Measurements from ENCODE around the gene HIPK1.
"Not testable (repeated sequence)": the region's sequence is repeated elsewhere in the genome, so short reads cannot be mapped to it uniquely, and the experiment has no call there.

The HIPK1 gene

GRCh38 chr1:113946678-113947387 is 17.7 kb downstream of the HIPK1 start:
- no peak overlapping the region; the same call in 1 of the 2 replicates for H3K27ac ChIP-seq (ENCODE audit: low read depth, low read length)
- no peaks in the 10 kb centered on the region for H3K27me3 ChIP-seq (ENCODE audit: control insufficient read depth, insufficient read depth, low read length)
- no peak overlapping the region for H3K4me3 ChIP-seq (ENCODE audit: low read depth, low read length)
- H3K9me3 ChIP-seq (ENCODE audit: control insufficient read depth, insufficient read depth, low read depth, low read length) = no peaks in the 10 kb centered on the region
- no peak overlapping the region for H3K9ac ChIP-seq (ENCODE audit: low read length)
- H3K4me1 ChIP-seq (ENCODE audit: control insufficient read depth, insufficient read depth, low read length) = peaks cover 20% of the 10 kb centered on the region
- peaks cover 9% of the 10 kb centered on the region for H3K36me3 ChIP-seq (ENCODE audit: control insufficient read depth, insufficient read depth, low read length)

GRCh38 chr1:113947388-113948107 is 18.4 kb downstream of the HIPK1 start:
- H3K4me3 ChIP-seq (ENCODE audit: low read depth, low read length) = no peak overlapping the region
- H3K9me3 ChIP-seq (ENCODE audit: control insufficient read depth, insufficient read depth, low read depth, low read length) = no peaks in the 10 kb centered on the region
- no peak overlapping the region; the same call in 1 of the 2 replicates for H3K27ac ChIP-seq (ENCODE audit: low read depth, low read length)
- peaks cover 9% of the 10 kb centered on the region for H3K36me3 ChIP-seq (ENCODE audit: control insufficient read depth, insufficient read depth, low read length)
- no peak overlapping the region for H3K9ac ChIP-seq (ENCODE audit: low read length)
- H3K4me1 ChIP-seq (ENCODE audit: control insufficient read depth, insufficient read depth, low read length) = peaks cover 20% of the 10 kb centered on the region
- no peaks in the 10 kb centered on the region for H3K27me3 ChIP-seq (ENCODE audit: control insufficient read depth, insufficient read depth, low read length)

GRCh38 chr1:113948151-113948550 is 19.0 kb downstream of the HIPK1 start:
- not testable (repeated sequence) for H3K27me3 ChIP-seq (ENCODE audit: control insufficient read depth, insufficient read depth, low read length); H3K4me3 ChIP-seq (ENCODE audit: low read depth, low read length); H3K36me3 ChIP-seq (ENCODE audit: control insufficient read depth, insufficient read depth, low read length); H3K9me3 ChIP-seq (ENCODE audit: control insufficient read depth, insufficient read depth, low read depth, low read length); H3K9ac ChIP-seq (ENCODE audit: low read length)
- H3K27ac ChIP-seq (ENCODE audit: low read depth, low read length) = 0 out of 2 replicates have a peak overlapping the region, but pooled peaks have one; percentile 6
- H3K4me1 ChIP-seq (ENCODE audit: control insufficient read depth, insufficient read depth, low read length) = peaks cover 20% of the 10 kb centered on the region

- Histone ChIP-seq H3K4me3 (ENCODE audit: low read depth, low read length) (no peak overlapping the region), H3K27me3 (ENCODE audit: control insufficient read depth, insufficient read depth, low read length) (no peaks in the 10 kb centered on the region), H3K9me3 (ENCODE audit: control insufficient read depth, insufficient read depth, low read depth, low read length) (no peaks in the 10 kb centered on the region), H3K27ac (ENCODE audit: low read depth, low read length) (no peak overlapping the region), H3K36me3 (ENCODE audit: control insufficient read depth, insufficient read depth, low read length) (0 out of 2 replicates have a peak, but pooled peaks cover 3% of the 10 kb centered on the region), H3K9ac (ENCODE audit: low read length) (no peak overlapping the region), H3K4me1 (ENCODE audit: control insufficient read depth, insufficient read depth, low read length) (peaks cover 20% of the 10 kb centered on the region)
These were observed 19.9 kb downstream of the HIPK1 start for GRCh38 chr1:113949007-113949406.

- Histone ChIP-seq H3K9me3 (ENCODE audit: control insufficient read depth, insufficient read depth, low read depth, low read length) (no peaks in the 10 kb centered on the region), H3K27me3 (ENCODE audit: control insufficient read depth, insufficient read depth, low read length) (no peaks in the 10 kb centered on the region), H3K36me3 (ENCODE audit: control insufficient read depth, insufficient read depth, low read length) (peaks cover 12% of the 10 kb centered on the region), H3K4me1 (ENCODE audit: control insufficient read depth, insufficient read depth, low read length) (peaks cover 20% of the 10 kb centered on the region), H3K9ac (ENCODE audit: low read length) (no peak overlapping the region), H3K4me3 (ENCODE audit: low read depth, low read length) (no peak overlapping the region), H3K27ac (ENCODE audit: low read depth, low read length) (no peak overlapping the region)
These were observed 21.8 kb downstream of the HIPK1 start for GRCh38 chr1:113950908-113951307.

GRCh38 chr1:113951719-113952118 is 22.6 kb downstream of the HIPK1 start:
- H3K9me3 ChIP-seq (ENCODE audit: control insufficient read depth, insufficient read depth, low read depth, low read length) = no peaks in the 10 kb centered on the region
- H3K27ac ChIP-seq (ENCODE audit: low read depth, low read length) = no peak overlapping the region
- peaks cover 15% of the 10 kb centered on the region for H3K4me1 ChIP-seq (ENCODE audit: control insufficient read depth, insufficient read depth, low read length)
- H3K4me3 ChIP-seq (ENCODE audit: low read depth, low read length) = no peak overlapping the region
- no peaks in the 10 kb centered on the region for H3K27me3 ChIP-seq (ENCODE audit: control insufficient read depth, insufficient read depth, low read length)
- H3K9ac ChIP-seq (ENCODE audit: low read length) = no peak overlapping the region
- H3K36me3 ChIP-seq (ENCODE audit: control insufficient read depth, insufficient read depth, low read length) = peaks cover 18% of the 10 kb centered on the region

GRCh38 chr1:113957984-113958383 is 28.9 kb downstream of the HIPK1 start:
- no peaks in the 10 kb centered on the region for H3K27me3 ChIP-seq (ENCODE audit: control insufficient read depth, insufficient read depth, low read length)
- H3K4me1 ChIP-seq (ENCODE audit: control insufficient read depth, insufficient read depth, low read length) = no peaks in the 10 kb centered on the region
- no peak overlapping the region for H3K27ac ChIP-seq (ENCODE audit: low read depth, low read length)

GRCh38 chr1:113958691-113959090 is 29.6 kb downstream of the HIPK1 start:
- Histone ChIP-seq H3K27ac (ENCODE audit: low read depth, low read length) (no peak overlapping the region), H3K27me3 (ENCODE audit: control insufficient read depth, insufficient read depth, low read length) (no peaks in the 10 kb centered on the region), H3K9me3 (ENCODE audit: control insufficient read depth, insufficient read depth, low read depth, low read length) (no peaks in the 10 kb centered on the region), H3K9ac (ENCODE audit: low read length) (no peak overlapping the region), H3K4me3 (ENCODE audit: low read depth, low read length) (no peak overlapping the region), H3K4me1 (ENCODE audit: control insufficient read depth, insufficient read depth, low read length) (no peaks in the 10 kb centered on the region), H3K36me3 (ENCODE audit: control insufficient read depth, insufficient read depth, low read length) (peaks cover 68% of the 10 kb centered on the region)

More at GRCh38 chr1:113957984-113958383, 28.9 kb downstream of the HIPK1 start:
- H3K4me3 ChIP-seq (ENCODE audit: low read depth, low read length) = no peak overlapping the region
- H3K9me3 ChIP-seq (ENCODE audit: control insufficient read depth, insufficient read depth, low read depth, low read length) = no peaks in the 10 kb centered on the region
- no peak overlapping the region for H3K9ac ChIP-seq (ENCODE audit: low read length)
- H3K36me3 ChIP-seq (ENCODE audit: control insufficient read depth, insufficient read depth, low read length) = peaks cover 63% of the 10 kb centered on the region

GRCh38 chr1:113963281-113963906 is 34.3 kb downstream of the HIPK1 start:
- H3K9ac ChIP-seq (ENCODE audit: low read length) = no peak overlapping the region
- H3K27ac ChIP-seq (ENCODE audit: low read depth, low read length) = no peak overlapping the region
- no peak overlapping the region for H3K4me3 ChIP-seq (ENCODE audit: low read depth, low read length)
- no peaks in the 10 kb centered on the region for H3K9me3 ChIP-seq (ENCODE audit: control insufficient read depth, insufficient read depth, low read depth, low read length)
- H3K4me1 ChIP-seq (ENCODE audit: control insufficient read depth, insufficient read depth, low read length) = no peaks in the 10 kb centered on the region; the same call in 1 of the 2 replicates
- H3K36me3 ChIP-seq (ENCODE audit: control insufficient read depth, insufficient read depth, low read length) = peaks cover 76% of the 10 kb centered on the region
- no peaks in the 10 kb centered on the region for H3K27me3 ChIP-seq (ENCODE audit: control insufficient read depth, insufficient read depth, low read length)

GRCh38 chr1:113965703-113966412 is 36.7 kb downstream of the HIPK1 start:
- H3K9me3 ChIP-seq (ENCODE audit: control insufficient read depth, insufficient read depth, low read depth, low read length) = no peaks in the 10 kb centered on the region
- H3K4me1 ChIP-seq (ENCODE audit: control insufficient read depth, insufficient read depth, low read length) = no peaks in the 10 kb centered on the region; the same call in 1 of the 2 replicates
- H3K4me3 ChIP-seq (ENCODE audit: low read depth, low read length) = no peak overlapping the region
- H3K27me3 ChIP-seq (ENCODE audit: control insufficient read depth, insufficient read depth, low read length) = no peaks in the 10 kb centered on the region
- H3K36me3 ChIP-seq (ENCODE audit: control insufficient read depth, insufficient read depth, low read length) = peaks cover 81% of the 10 kb centered on the region
- H3K27ac ChIP-seq (ENCODE audit: low read depth, low read length) = no peak overlapping the region
- H3K9ac ChIP-seq (ENCODE audit: low read length) = no peak overlapping the region
